Occipital lobe (tissue), 2 donors: ENCODE data around the gene UBE2N. TPM values are rescaled to one million over a fixed set of nuclear protein-coding genes. Genes with fewer than 3 reads are reported as not detected.
"Not testable (repeated sequence)": the region's sequence is repeated elsewhere in the genome, so short reads cannot be mapped to it uniquely, and the experiment has no call there.

ENCODE experiments used
- DNase-seq: peaks from one replicate; lab custom pipeline; 2025; lab: John Stamatoyannopoulos, UW
- total RNA-seq: library from RNA; depleted of rRNA; stranded (reverse); fragments of >200 nt; gene quantifications from one replicate; pipeline ENCODE4 v1.2.3, GENCODE V29; 2014

UBE2N gene
- total RNA-seq, 1 donor from 2014 or later: 180 TPM

DNA sequence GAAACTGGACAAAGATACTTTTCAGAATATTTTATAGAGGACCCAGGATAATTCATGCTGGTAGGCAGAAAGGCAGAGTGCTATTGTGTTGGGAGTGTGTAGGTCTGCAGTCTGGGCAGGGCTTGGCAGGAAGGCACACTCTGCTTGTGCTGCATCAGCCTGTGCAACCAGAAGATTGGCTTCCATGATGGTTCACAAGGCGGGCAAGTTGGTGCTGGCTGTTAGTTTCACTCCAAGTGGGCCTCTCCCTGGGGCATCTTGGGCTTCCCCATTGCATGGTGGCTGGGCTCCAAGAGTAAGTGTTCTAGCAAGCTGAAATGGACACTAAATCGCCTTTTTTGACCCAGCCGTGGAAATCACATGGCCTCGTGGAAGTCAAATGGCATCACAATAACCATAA is 1.8 kb upstream of the UBE2N start:
- DNase-seq: no peak

DNA sequence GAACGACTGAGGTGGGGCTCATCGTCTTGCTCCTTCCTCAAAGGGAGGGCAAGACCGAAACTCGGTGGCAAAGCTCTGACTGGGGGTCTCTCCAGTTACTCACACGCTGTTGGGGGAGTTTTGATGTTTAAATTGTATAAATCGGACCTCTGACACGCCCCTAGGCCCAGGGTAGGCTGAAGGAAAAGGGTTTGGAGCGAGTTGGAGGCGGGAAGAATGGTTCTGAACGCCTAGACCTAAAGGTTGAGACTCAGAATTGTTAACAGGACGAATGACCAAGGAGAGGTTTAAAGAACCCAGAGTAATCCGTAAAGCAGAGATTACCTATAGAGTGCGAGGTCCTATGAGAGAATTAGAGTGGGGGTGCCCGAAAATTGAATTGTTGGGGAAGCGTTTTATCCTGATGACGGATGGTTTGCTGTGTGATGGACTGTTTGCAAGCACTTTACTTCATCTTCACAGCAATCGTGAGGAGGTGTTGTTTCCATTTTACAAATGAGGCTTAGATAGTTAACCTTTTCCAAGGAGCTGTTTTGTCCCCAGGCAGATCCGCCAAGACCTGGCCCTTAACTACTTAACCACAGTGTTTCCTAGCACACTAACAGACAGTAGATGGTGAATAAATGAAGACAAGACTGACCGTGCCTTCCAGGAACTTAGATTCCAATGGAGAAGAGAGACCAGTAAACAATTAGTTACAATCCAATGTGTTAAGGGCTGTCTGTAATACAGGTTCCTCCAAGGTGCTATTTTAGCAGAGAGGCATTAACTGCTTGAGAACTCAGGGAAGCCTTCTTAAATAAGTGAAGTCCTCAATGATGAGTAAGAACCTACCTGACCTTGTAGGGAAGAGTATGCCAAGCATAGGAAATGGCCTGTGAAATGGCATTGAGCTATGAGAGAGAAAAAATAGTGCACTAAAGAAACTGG is 929 bp upstream of the UBE2N start:
- no peak for DNase-seq

DNA sequence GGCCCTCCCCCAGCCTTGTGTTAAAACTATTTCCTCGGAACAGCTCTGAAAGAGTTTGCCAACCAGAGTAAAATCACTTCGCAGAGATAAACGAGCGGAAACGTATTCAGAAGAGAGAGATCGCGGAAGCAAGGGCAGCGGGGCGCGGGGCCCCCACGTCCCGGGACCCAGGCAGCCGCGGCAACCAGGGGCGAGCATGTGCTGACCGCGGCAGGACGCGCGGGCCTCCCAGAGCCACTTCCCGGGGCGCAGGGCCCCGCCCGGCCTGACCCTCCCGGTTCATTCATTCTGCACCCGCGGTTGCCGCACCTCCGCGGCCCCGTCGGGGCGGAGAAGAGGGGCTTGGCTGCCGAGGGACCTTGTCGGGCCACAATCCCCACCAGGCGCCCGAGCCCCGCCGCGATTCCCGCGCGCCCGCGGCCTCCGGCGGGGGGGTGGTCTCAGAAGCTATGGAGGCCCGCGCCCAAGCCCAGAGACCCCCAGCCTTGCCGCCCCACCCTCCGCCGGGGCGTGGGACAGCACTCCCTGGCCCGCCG is 598 bp downstream of the UBE2N start:
- DNase-seq: no peak

DNA sequence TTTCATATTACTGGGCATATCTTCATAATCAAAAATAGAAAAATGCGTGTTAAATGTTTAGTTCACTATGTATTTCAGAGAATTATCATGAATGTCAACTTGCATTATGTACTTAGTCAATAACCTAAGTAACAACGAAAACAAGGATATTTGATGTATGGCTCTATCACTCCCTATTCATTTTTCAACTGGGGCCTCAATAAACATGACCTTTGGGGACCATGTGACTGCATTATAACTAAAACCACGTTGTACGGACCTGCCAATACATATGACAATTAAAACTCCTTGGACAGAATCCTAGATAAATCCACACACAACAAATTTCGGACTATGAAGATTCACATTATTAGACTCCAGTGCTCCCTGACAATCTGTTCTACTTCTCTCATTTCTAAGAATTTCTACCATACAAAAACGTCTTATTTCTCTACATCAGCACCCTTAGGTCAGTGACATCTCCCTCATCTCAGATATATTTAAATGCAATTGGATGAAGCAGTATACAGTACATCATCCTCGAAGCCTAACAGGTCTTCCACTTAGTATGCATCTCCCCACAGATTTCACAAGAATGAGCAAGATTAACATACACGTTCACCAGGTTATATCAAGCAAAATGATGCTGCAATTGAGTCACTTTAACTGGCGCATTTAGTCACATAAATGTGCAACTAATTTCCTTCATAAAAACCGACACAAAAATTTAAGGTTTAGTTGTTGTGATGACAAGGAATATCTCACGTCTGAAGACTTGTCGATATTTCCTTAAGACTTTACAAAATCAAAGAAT is 1.5 kb downstream of the UBE2N start:
- no peak for DNase-seq

DNA sequence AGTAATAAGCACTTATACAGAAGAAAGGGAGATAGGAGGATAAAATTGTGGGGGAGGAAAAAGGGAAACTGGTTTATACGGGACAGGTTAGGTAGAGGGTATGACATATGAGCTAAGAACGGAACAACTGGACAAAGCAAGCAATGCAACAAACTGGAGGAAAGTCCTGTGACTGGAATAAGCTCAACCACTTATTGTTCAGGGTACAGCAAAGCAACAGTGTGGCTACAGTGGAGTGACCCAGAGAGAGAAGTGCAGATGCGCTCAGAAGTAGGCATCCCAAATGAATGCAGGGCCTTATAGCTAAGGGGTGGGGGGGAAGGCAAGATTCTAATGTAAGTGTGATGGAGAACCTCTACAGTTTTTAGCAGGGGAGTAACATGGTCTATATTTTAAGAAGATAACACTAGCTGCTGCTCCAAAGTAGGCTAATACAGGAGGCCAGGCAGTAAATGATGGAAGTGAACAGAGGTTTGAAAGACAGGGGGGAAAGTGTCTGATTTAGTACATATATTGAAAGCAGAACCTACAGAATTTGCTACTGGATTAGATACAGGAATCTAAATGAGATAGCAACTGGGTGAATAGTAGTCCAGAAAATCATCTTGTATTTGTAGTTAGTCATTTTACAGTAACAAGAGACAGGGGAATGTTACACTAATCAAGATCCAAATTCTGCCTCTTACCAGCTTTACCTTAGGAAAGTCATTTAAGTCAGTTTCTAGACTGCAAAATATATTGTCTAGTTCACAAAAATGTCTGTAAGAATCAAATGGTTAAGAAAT is 3.3 kb downstream of the UBE2N start:
- no peak for DNase-seq

DNA sequence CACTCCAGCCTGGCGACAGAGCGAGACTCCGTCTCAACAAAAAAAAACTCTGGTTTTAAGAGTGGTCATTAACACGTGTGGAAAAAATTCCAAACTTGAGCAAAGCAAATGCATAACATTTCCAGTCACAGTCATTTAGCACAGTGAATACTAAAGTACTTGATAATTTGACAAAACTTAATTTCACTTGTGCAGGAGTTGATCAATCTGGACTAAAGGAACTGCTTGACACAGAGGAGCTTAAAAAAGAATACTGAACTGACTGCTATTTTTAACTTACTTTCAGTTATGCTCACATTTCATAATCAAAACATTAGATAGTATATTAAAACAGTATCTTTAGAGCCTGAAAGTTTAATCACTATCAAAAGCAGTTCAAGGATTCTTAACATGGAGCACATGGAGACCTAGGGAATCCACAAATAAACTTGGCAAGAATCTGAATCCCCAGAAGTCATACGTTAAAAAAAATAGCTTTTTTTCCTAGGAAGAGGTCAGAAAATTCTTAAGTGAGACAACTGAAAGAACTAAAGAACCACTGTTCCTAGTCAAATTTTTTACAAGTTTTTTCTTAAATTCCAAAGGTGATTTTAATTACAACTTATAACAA is 7.4 kb downstream of the UBE2N start:
- no peak for DNase-seq

DNA sequence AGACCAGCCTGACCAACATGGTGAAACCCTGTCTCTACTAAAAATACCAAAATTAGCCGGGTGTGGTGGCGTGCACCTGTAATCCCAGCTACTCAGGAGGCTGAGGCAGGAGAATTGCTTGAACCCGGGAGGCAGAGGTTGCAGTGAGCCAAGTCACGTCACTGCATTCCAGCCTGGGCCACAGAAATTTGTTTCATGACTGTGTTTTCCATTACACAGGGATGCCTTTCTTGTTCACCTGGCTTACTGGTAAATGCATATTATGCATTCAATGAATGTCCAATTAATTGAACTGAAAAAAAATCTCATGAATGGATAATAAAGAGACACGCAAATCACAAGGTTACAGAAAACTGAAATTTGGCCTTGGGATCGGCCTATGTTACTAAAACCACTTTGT is 9.7 kb downstream of the UBE2N start:
- DNase-seq: not testable (repeated sequence)

DNA sequence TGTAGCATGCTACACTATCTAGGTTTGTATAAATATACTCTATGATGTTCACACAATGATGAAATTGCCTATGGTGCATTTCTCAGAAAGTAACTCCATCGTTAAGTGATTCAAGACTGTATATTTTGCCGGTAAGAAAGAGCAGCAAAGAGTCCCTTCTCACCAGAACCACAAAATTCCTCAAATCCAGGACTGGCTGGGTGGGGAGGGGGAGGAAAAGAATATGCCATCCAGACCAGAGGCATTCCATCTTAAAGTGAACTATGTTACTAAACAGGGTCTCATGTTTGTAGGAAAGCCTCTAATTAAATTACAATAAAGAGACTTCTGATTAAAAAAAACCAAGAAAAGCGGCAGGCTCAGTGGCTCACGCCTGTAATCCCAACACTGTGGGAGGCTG is 11.5 kb downstream of the UBE2N start:
- no peak for DNase-seq

DNA sequence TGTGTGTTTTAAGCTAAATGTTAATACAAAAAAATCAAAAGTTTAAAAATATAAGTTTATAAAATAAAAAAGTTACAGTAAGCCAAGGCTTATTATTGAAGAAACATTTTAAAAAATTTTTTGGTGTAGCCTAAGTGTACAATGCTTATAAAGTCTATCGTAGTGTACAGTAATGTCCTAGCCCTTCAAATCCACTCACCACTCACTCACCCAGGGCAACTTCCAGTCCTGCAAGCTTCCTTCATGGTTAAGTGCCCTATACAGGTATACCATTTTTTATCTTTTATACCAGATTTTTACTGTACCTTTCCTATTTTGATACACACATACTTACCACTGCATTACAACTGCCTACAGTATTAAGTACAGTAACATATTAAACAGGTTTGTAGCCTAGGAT is 11.9 kb downstream of the UBE2N start:
- no peak for DNase-seq

DNA sequence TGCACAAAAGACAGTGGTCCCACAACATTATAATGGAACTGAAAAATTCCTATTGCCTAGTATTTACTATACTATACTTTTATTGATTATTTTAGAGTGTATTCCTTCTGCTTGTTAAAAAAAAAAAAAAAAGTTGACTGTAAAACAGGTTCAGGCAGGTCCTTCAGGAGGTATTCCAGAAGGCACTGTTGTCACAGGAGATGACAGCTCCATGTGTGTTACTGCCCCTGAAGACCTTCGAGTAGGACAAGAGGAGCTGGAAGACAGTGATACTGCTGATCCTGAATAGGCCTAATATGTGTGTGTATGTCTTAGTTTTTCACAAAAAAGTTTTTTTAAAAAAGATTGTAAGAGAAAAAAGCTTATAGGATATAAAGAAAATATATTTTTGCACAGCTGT is 12.3 kb downstream of the UBE2N start:
- DNase-seq: no peak

DNA sequence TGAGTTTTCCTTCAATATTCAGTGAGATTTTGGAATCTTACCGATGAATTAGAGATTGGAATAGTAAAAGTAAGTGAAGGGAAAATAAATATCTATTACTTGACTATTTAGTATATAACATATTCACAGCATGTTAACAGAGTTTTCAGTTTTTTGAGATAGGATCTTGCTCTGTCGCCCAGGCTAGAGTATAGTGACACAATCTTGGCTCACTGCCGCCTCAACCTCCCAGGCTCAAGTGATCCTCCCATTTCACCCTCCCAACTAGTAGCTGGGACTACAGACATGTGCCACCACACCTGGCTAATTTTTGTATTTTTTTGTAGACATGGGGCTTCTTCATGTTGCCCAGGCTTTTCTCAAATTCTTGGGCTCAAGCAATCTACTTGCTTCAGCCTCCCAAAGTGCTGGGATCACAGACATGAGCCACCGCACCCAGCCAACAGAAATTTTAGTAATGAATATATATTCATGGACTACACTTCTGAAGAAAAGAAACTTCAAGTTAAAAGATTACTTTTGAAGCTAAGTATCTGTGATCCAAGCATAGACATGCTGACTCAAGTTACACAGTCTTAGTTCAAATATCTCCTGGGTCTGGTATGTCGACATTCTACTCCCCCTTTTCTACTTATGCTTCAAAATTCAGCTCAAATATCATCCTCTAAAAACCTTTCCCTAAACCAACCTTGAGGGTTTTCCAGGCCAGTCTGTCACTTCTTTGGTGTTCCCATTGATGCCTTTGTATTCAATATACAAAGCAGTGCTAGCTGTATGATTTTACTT is 13.8 kb downstream of the UBE2N start:
- DNase-seq: no peak

DNA sequence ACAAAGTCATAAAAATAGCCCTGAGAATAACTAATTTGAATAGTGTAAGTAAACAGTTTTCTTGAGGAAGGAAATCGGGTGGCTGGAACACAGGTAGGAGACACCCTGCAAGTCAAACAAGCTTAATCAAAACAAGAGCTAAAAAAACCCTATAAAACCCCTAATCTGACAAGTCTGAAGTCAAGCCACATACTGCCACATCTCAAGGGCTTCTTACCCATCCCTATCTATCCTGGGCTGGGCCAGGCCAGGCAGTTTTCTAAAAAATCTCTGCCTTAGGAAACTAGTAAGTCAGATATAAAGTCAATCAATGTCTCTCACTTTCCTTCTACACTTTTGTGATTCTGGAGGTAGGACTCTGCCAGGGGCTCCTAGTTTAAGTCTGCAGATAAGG is 15.3 kb downstream of the UBE2N start:
- DNase-seq: no peak

DNA sequence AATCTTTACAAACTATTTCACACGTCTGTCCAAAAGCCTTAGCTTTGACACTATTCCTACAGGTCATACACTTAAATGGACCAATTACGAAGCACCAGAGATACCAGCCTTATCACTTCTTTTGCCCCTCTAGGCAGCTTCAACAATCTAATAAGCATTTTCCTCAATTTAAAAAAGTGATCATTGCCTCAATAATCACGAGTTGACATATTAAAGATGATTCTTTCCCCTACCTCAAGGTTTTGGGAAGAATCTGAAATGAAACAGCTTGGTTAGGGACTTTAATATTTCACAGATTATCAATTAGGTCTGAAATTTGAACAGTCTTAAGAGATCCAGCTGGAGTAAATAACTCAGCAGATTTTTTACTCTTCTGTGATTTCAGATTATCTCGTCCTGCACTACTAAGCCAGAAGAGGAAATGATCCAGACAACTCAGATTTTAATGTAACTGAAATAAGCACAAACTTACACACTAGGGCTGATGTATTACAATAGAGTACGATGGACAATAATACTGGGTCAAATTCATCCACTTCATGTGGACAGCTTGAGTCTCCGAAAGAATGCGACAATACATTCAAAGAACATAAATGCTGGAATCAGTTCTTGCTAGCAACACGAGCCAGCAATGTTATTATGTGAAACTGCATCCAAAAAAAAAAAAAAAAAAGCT is 15.9 kb downstream of the UBE2N start:
- no peak for DNase-seq

DNA sequence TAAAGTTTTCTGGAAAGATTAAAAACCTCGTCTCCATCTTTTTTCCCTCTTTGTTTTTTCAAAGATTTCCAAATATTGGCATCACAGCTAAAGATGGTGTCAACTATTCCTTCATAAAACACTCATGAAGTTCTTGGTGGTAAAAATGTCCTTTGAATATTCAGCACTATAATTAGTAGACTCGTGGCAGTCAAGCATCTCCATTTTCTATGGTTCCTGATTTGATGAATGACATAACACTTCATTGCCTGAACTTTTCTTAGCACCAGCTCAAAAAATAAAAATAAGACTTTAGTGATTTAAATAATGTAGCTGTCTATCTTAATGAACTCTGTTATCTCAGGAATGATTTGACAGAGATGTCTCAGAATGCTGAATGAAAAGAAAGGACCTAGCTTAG is 19.7 kb downstream of the UBE2N start:
- no peak for DNase-seq

DNA sequence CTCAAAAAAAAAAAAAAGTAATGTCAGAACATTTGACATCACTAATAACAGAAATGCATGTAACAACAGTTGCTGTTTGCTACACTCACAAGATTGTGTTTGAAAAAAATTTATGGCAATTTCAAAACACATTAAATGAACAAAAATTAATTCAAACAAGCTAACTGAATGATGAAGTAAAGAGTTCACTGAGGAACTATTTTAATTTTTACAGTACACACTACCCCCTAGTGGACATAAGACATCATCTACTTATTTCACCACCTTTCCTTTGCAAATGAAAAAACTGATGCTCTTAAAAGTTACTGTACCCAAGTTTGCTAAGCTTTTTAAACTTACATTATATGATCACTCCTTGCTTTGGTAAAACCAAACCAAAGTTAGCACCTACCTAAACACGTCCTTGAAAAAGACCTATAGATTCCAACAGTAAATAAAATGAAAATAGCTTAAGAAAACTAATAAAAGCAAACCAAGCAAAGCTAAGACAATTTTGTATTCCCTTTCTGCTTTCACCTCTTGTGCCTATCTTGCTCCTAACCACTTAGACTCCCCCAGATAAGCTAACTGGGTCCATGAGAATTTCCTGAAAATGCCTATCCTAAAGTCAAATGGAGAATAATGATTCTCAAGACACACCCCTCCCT is 22.2 kb downstream of the UBE2N start:
- no peak for DNase-seq

DNA sequence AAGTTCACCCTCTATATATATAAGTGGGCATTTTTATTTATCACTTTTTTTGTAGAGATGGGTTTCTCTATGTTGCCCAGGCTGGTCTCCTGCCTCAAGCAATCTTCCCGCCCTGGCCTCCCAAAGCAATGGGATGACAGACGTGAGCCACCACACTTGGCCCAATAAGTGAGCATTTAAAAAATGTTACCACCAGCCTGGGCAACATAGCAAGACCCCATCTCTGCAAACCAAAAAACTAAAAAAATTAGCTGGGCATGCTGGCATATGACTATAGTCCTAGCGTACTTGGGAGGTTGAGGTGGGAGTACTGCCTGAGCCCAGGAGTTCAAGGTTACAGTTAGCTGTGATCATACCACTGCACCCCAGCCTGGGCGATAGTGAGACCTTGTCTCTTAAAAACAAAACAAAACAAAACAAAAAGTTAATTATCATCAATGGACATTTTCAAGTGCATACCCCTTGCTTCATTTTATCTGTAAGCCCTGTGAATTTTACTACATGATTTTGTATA is 23.7 kb downstream of the UBE2N start:
- DNase-seq: no peak

DNA sequence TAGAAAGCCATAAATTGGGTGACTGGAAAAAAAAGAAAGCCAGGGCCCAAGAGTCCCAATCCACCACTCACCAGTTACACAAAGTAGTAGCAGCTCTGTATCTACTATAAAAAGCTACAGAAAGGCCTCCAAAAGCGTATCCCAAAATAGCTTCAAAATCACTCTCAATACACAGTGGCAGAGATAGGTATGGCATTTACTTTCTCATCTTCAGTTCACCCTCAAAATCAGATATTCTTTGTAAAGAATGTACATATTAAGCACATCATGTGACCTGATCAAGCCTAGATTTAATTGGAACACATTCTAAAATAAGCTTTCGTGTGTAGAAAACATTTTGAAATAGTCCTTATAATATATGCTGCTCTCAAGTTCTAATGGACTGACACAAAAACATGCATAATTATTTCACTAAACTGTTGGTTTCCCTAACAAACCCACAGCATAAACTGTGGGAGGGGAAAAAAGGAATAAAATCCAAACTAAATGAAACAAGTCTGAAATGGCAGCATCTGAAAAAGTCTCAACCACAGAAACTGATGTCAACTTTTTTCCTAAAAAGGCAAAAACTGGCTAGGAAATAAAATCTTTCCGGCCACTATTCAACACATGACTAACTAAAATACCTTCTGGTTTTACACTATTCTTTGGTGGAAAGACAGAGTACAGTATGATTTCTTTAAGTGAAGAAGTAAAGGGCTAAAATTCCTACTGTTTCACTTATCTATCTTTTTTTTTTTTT is 25.9 kb downstream of the UBE2N start:
- no peak for DNase-seq

DNA sequence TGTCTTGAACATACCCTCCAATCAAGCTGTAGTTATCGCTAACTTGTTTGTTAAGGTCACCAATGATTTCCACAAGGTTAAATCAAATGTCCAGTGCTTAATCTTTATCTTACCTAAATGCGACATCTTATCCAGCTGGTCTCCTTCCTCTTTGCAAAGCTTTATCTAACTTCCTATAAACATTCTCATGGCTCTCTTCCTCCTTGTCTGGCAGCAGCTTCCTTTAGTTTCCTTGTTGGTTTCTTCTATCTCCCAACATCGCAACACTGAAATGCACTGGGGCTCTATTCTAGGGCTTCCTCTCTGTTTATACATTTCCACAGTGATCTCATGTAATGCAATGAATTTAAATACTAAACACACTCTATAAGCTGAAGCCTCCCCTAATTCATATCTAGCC is 28.7 kb downstream of the UBE2N start:
- no peak for DNase-seq
